HG03442 (cell line): ENCODE data around the gene RTL9.
A peak's percentile ranks its signal among the peaks of the same experiment; 100 is the strongest.

Experiments
- ATAC-seq: cut with Tn5 transposase; IDR thresholded peaks from one replicate; pipeline ENCODE4 v1.9.1; 2021; ENCODE audit warnings: mild to moderate bottlenecking, moderate library complexity; ENCODE audit not compliant: unreplicated experiment

Gene RTL9

GRCh38 chrX:110341189-110342035 is 17.2 kb upstream of the RTL9 start:
- peak; percentile 93 for ATAC-seq

- no peak for ATAC-seq
Measured at GRCh38 chrX:110346681-110347080, 12.0 kb upstream of the RTL9 start.

- ATAC-seq = no peak
Measured at GRCh38 chrX:110359273-110359672, 625 bp downstream of the RTL9 start.

- ATAC-seq = no peak
Measured at GRCh38 chrX:110363244-110363643, 4.6 kb downstream of the RTL9 start.

GRCh38 chrX:110373310-110373709 is 14.7 kb downstream of the RTL9 start:
- ATAC-seq = no peak

- ATAC-seq = no peak
Measured at GRCh38 chrX:110374559-110374958, 15.9 kb downstream of the RTL9 start.

- ATAC-seq = no peak
Measured at GRCh38 chrX:110381216-110381615, 22.6 kb downstream of the RTL9 start.

GRCh38 chrX:110383414-110383813 is 24.8 kb downstream of the RTL9 start:
- no peak for ATAC-seq

- no peak for ATAC-seq
Measured at GRCh38 chrX:110384490-110384889, 25.8 kb downstream of the RTL9 start.

GRCh38 chrX:110389570-110389969 is 30.9 kb downstream of the RTL9 start:
- ATAC-seq = no peak

- ATAC-seq = no peak
Measured at GRCh38 chrX:110391086-110391485, 32.4 kb downstream of the RTL9 start.

- no peak for ATAC-seq
Measured at GRCh38 chrX:110394651-110395050, 36.0 kb downstream of the RTL9 start.

- ATAC-seq = no peak
Measured at GRCh38 chrX:110395877-110396276, 37.2 kb downstream of the RTL9 start.

- ATAC-seq = no peak
Measured at GRCh38 chrX:110396735-110397134, 38.1 kb downstream of the RTL9 start.

- no peak for ATAC-seq
Measured at GRCh38 chrX:110397339-110397738, 38.7 kb downstream of the RTL9 start.

- no peak for ATAC-seq
Measured at GRCh38 chrX:110397904-110398303, 39.3 kb downstream of the RTL9 start.

- ATAC-seq = no peak
Measured at GRCh38 chrX:110399497-110399896, 40.8 kb downstream of the RTL9 start.

GRCh38 chrX:110399966-110400365 is 41.3 kb downstream of the RTL9 start:
- no peak for ATAC-seq

- ATAC-seq = no peak
Measured at GRCh38 chrX:110401135-110401534, 42.5 kb downstream of the RTL9 start.

GRCh38 chrX:110402091-110402849 is 43.6 kb downstream of the RTL9 start:
- ATAC-seq = no peak

- no peak for ATAC-seq
Measured at GRCh38 chrX:110402850-110403221, 44.2 kb downstream of the RTL9 start.
